Fibroblast of lung (primary cell): ENCODE data around the gene MAOA. TPM values are rescaled to one million over a fixed set of nuclear protein-coding genes. Genes with fewer than 3 reads are reported as not detected.
"Not testable (repeated sequence)": the region's sequence is repeated elsewhere in the genome, so short reads cannot be mapped to it uniquely, and the experiment has no call there.

Experiments
- DNase-seq, 2 donors: peaks; one replicate each; pipeline versions ENCODE4 v3.0.0 to v3.0.0-alpha.2; 2010; ENCODE audit warnings: low read depth in 2 of 2
- H2AFZ ChIP-seq: 2 replicates; pipeline ENCODE4 v1.5.1; 2012; ENCODE audit warnings: low read length, control low read depth, inconsistent platforms
- H3K27ac ChIP-seq: 2 replicates; pipeline ENCODE4 v1.5.1; 2011; ENCODE audit warnings: low read length, control low read depth; ENCODE audit not compliant: insufficient read depth
- H3K27me3 ChIP-seq: 2 replicates; pipeline ENCODE4 v1.5.1; 2011; ENCODE audit warnings: mild to moderate bottlenecking, low read length; ENCODE audit not compliant: control insufficient read depth, insufficient read depth
- H3K36me3 ChIP-seq: 2 replicates; pipeline ENCODE4 v1.5.1; 2011; ENCODE audit warnings: low read length; ENCODE audit not compliant: control insufficient read depth, insufficient read depth
- H3K4me1 ChIP-seq: 2 replicates; pipeline ENCODE4 v1.5.1; 2011; ENCODE audit warnings: low read length; ENCODE audit not compliant: control insufficient read depth, insufficient read depth; ENCODE audit errors: extremely low read depth
- H3K4me2 ChIP-seq: 2 replicates; pipeline ENCODE4 v1.5.1; 2011; ENCODE audit warnings: low read length, control low read depth; ENCODE audit not compliant: insufficient read depth; ENCODE audit errors: extremely low read depth
- H3K4me3 ChIP-seq, 4 experiments: fragments of 200-600 bp in 1 of 4; sonication (generic) in 1 of 4; replicated peaks in 1 of 4; 2 replicates each; pipeline ENCODE4 v1.5.1; 2011 to 2016; ENCODE audit warnings: low read length in 4 of 4, low read depth in 3 of 4, mild to moderate bottlenecking in 3 of 4, control low read depth in 2 of 4, inconsistent platforms in 1 of 4, mixed read lengths in 1 of 4; ENCODE audit not compliant: insufficient read depth in 1 of 4; ENCODE audit errors: control extremely low read depth in 1 of 4
- H3K79me2 ChIP-seq: 2 replicates; pipeline ENCODE4 v1.5.1; 2012; ENCODE audit warnings: mild to moderate bottlenecking, low read length, inconsistent platforms; ENCODE audit not compliant: control insufficient read depth, insufficient read depth
- H3K9ac ChIP-seq: 2 replicates; pipeline ENCODE4 v1.5.1; 2011; ENCODE audit warnings: mild to moderate bottlenecking, low read length, control low read depth; ENCODE audit not compliant: insufficient read depth
- H3K9me3 ChIP-seq: 2 replicates; pipeline ENCODE4 v1.5.1; 2012; ENCODE audit warnings: low read depth, low read length; ENCODE audit not compliant: control insufficient read depth, insufficient read depth
- H4K20me1 ChIP-seq: 2 replicates; pipeline ENCODE4 v1.5.1; 2011; ENCODE audit warnings: low read length; ENCODE audit not compliant: control insufficient read depth, insufficient read depth; ENCODE audit errors: extremely low read depth
- CTCF ChIP-seq, 2 donors: IDR thresholded peaks in 1 of 2; conservative IDR thresholded peaks in 1 of 2; 1 replicate in 1 of 2; 2 replicates in 1 of 2; pipeline ENCODE4 v1.5.1; 2011 to 2012; ENCODE audit warnings: low read length in 2 of 2, control low read depth in 1 of 2, inconsistent platforms in 1 of 2, low read depth in 1 of 2, mild to moderate bottlenecking in 1 of 2
- EZH2 ChIP-seq: IDR thresholded peaks from 2 replicates; pipeline ENCODE4 v1.5.1; 2012; ENCODE audit warnings: low read length, control low read depth, mild to moderate bottlenecking; ENCODE audit errors: missing control alignments
- polyA plus RNA-seq, 2 donors: library from polyadenylated mRNA; depleted of rRNA in 1 of 2; stranded (reverse) in 1 of 2; unstranded in 1 of 2; fragments of >200 nt; gene quantifications; 2 replicates each; pipeline ENCODE4 v1.2.1, GENCODE V29; 2011 to 2012; ENCODE audit warnings: missing spikeins in 1 of 2
- total RNA-seq: library from RNA; depleted of rRNA; stranded (reverse); fragments of >200 nt; gene quantifications from 2 replicates; pipeline ENCODE4 v1.2.1, GENCODE V29; 2014

Gene MAOA
- total and polyA plus RNA-seq, 2 donors (not counting 1 experiment from before 2014, with no cell fraction given): 12.8 to 27.6 TPM

- no peak overlapping the region for H3K9ac ChIP-seq
- H3K4me2 ChIP-seq: no peak overlapping the region
- peaks cover 3% of the 10 kb centered on the region for H3K27me3 ChIP-seq
- H3K4me3 ChIP-seq: no peak overlapping the region
- no peaks in the 10 kb centered on the region for H3K9me3 ChIP-seq
- H2AFZ ChIP-seq: no peak overlapping the region
- H3K79me2 ChIP-seq: no peaks in the 10 kb centered on the region
- no peaks in the 10 kb centered on the region for H3K4me1 ChIP-seq
- H4K20me1 ChIP-seq: no peaks in the 10 kb centered on the region
- TF ChIP-seq EZH2: no peak
- H3K36me3 ChIP-seq: no peaks in the 10 kb centered on the region
- no peak for DNase-seq
- no peak overlapping the region for H3K27ac ChIP-seq
Observed at GRCh38 chrX:43718956-43719355, 62.9 kb downstream of the MAOA start.

- Histone ChIP-seq H3K9me3 (no peaks in the 10 kb centered on the region), H3K4me1 (no peaks in the 10 kb centered on the region), H3K4me2 (no peak overlapping the region), H3K27me3 (no peaks in the 10 kb centered on the region), H3K27ac (no peak overlapping the region), H2AFZ (no peak overlapping the region), H4K20me1 (no peaks in the 10 kb centered on the region), H3K9ac (no peak overlapping the region), H3K79me2 (no peaks in the 10 kb centered on the region), H3K4me3 (no peak overlapping the region), H3K36me3 (no peaks in the 10 kb centered on the region)
- TF ChIP-seq EZH2 (no peak), CTCF (conservative IDR thresholded peaks at IDR 0.05 in 1 of 2, IDR thresholded peaks at IDR 0.05 in 1 of 2; ENCODE audit: low read depth in 1 of 2, low read length in 2 of 2) (no peak)
- no peak for DNase-seq
Observed at GRCh38 chrX:43720082-43720481, 64.0 kb downstream of the MAOA start.

DNA sequence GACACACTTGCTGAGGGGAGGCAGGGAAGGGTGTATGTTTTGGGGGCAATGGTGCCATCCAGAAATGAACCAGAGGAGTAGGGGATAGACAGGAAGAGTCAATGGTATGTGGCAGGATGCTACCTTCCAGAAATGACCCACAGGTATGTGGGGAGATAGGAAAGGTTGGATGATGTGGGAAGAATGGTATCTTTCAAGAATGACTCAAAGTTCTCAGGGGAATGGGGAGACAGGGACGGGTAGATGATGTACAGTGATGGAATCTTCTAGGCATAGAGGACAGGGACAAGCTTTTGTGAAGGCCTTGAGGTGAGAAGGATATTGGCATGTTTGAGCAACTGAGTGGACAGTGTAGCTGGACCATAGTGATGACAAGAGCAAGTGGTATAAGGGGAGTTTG is 64.9 kb downstream of the MAOA start:
- Histone ChIP-seq H3K4me3 (no peak overlapping the region), H3K27me3 (no peaks in the 10 kb centered on the region), H3K4me2 (no peak overlapping the region), H2AFZ (no peak overlapping the region), H3K79me2 (no peaks in the 10 kb centered on the region), H3K27ac (no peak overlapping the region), H3K9me3 (no peaks in the 10 kb centered on the region), H3K36me3 (no peaks in the 10 kb centered on the region), H4K20me1 (no peaks in the 10 kb centered on the region), H3K4me1 (no peaks in the 10 kb centered on the region), H3K9ac (no peak overlapping the region)
- TF ChIP-seq EZH2 (no peak), CTCF (conservative IDR thresholded peaks at IDR 0.05 in 1 of 2, IDR thresholded peaks at IDR 0.05 in 1 of 2; ENCODE audit: low read depth in 1 of 2, low read length in 2 of 2) (no peak)
- no peak for DNase-seq

DNA sequence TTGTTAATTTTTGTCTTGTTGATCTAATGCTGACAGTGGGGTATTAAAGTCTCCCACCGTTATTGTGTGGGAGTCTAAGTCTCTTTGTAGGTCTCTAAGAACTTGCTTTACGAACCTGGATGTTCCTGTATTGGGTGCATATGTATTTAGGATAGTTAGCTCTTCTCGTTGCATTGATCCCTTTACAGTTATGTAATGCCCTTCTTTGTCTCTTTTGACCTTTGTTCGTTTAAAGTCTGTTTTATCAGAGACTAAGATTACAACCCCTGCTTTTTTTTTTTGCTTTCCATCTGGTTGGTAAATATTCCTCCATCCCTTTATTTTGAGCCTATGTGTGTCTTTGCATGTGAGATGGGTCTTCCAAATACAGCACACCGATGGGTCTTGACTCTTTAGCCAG is 69.1 kb downstream of the MAOA start:
- H3K36me3 ChIP-seq, H3K4me3 ChIP-seq, DNase-seq, H3K4me1 ChIP-seq, H3K9ac ChIP-seq, H3K4me2 ChIP-seq, H3K79me2 ChIP-seq, H3K27ac ChIP-seq, H2AFZ ChIP-seq, H3K9me3 ChIP-seq, H3K27me3 ChIP-seq, H4K20me1 ChIP-seq: not testable (repeated sequence)

- not testable (repeated sequence) for H3K4me3 ChIP-seq, H3K79me2 ChIP-seq, H3K9ac ChIP-seq, H3K4me1 ChIP-seq, H2AFZ ChIP-seq, H3K9me3 ChIP-seq, H3K36me3 ChIP-seq, DNase-seq, H3K27ac ChIP-seq, H4K20me1 ChIP-seq, H3K4me2 ChIP-seq, H3K27me3 ChIP-seq
Observed at GRCh38 chrX:43727254-43727653, 71.2 kb downstream of the MAOA start.
